HG03159 (cell line): ENCODE data around the gene RASL11A.
"Not testable (repeated sequence)": the region's sequence is repeated elsewhere in the genome, so short reads cannot be mapped to it uniquely, and the experiment has no call there.

Experiments
- ATAC-seq: cut with Tn5 transposase; IDR thresholded peaks from one replicate; pipeline ENCODE4 v1.9.1; 2021; ENCODE audit warnings: mild to moderate bottlenecking, moderate library complexity; ENCODE audit not compliant: unreplicated experiment

Gene RASL11A

DNA sequence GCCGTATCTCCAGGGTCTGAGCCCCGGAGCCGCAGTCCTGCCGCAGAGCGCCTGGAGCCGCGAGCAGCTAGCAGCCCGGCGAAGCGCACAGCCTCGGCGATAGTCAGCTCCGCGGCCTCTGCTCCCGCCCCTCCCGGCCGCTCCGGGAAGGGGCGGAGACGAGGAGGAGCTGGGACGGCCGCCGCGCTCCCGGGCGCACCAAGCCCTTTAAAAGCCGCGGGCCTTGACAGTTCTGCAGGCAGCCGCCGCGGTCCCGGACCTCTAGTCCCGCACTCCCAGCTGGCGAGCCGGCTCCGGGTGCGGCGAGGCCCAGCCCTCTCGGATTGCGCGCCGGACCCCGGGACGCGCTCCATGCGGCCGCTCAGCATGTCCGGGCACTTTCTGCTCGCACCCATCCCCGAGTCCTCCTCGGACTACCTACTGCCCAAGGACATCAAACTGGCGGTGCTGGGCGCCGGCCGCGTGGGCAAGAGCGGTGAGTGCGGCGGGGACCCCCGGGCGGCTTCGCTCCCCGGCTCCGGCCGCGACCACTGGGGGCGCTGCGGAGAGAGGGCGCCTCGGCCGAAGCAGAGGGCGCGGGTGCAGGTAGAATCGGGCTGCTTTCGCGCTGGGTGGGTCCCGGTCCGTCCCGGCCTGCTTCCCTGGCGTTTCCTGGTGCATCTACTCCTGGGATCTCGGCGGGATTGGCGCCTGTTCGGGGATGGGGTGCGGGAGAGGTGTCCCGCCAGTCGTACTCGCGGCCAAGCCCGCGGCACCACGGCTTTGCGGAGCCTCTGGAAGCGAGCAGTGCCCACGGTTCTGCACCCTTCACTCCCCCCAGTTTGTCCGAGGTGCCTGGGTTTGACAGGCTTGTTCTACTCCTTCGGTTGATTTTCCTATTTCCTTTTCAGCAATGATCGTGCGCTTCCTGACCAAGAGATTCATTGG lies at the start of gene RASL11A:
Gene RASL11A, plus strand, starts transcription at position 237 of the 927 bp plus-strand sequence. Its CDS starts 115 bp downstream, at position 352.
- ATAC-seq = peak; percentile 88

GRCh38 chr13:27222100-27222499 lies 48.5 kb upstream of the RASL11A start:
- not testable (repeated sequence) for ATAC-seq

- no peak for ATAC-seq
Measured at GRCh38 chr13:27226991-27227390, 43.6 kb upstream of the RASL11A start.

- no peak for ATAC-seq
Measured at GRCh38 chr13:27228131-27228530, 42.5 kb upstream of the RASL11A start.

DNA sequence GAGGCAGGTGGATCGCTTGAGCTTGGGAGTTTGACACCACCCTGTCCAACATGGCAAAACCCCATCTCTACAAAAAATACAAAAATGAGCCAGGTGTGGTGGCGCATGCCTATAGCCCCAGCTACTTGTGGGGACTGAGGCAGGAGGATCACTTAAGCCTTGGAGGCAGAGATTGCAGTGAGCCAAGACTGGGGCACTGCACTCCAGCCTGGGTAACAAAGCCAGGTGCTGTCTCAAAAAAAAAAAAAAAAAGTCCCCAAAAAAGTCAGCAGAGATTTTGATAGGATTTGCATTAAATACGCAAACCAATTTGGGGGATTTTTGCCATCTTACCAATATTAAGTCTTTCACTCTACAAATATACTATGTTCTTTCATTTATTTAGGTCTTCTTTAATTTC lies 41.0 kb upstream of the RASL11A start:
- ATAC-seq = no peak

GRCh38 chr13:27233964-27234363 lies 36.7 kb upstream of the RASL11A start:
- ATAC-seq = no peak

GRCh38 chr13:27236478-27236877 lies 34.2 kb upstream of the RASL11A start:
- ATAC-seq = no peak

- no peak for ATAC-seq
Measured at GRCh38 chr13:27242702-27243101, 27.9 kb upstream of the RASL11A start.

GRCh38 chr13:27245610-27246009 lies 25.0 kb upstream of the RASL11A start:
- no peak for ATAC-seq

- no peak for ATAC-seq
Measured at GRCh38 chr13:27250833-27251165, 19.8 kb upstream of the RASL11A start.

DNA sequence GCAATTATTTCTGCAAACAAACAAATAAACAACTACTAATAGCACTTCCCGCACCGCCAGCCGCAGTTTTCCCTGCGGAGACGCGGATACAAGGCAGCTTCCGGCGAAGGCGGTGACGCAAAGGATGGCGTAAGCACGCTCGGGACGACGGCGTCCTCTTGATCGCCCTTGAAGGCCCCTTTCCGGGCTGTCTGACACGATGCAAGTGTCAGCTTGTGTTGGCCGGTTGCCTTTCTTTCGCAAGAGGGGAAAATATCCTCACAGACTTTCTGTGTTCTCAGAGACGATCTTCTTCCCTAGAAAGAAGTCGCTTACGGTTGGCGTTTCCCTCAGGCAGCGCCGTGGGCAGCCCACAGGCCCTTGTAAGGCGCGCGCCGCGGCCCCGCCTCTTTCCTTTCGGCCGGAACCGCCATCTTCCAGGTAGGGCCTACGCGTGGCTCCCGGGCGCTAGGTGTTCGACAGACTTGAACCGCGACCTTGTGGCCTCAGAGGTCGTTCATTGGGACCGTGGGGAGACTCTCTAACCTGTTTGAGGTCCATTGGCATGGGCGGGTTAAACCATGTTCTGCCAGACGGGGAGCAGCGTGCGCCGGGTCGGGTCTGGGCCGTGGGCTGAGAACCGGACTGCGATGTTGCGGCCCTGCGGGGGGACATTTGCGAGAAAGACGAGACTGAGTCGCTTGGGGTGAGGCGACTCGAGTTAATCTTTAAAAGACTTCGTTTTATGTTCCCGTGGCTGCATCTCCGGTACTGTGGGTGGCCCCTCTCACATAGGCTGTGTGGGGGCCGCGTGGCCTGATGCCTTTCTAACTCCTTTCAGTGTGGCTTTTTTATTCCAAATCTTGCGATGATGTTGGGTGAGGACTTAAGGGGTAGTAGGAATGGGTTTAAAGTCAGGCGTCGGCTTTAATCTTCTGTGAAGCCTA lies 19.2 kb upstream of the RASL11A start, which contains the start of gene RPL21:
Gene RPL21, plus strand, starts transcription at position 393 of the 926 bp plus-strand sequence. CDS start 2,219 bp downstream, outside the sequence.
- peak; percentile 93 for ATAC-seq

- no peak for ATAC-seq
Measured at GRCh38 chr13:27252467-27252866, 18.2 kb upstream of the RASL11A start.

DNA sequence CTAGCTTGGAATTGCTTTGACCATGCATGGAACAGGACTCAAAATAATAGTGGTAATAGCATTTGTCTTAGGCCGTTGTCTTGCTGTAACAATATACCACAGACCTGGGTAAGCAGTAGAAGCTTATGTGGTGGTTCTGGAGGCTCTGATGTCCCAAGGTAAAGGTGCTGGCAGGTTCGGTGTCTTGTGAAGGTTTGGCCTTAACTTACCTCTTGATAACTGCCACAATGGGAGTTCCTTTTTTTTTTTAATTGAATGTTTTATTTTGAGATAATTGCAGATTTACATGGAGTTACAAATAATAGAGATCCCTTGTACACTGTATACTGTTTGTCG lies 13.4 kb upstream of the RASL11A start:
- ATAC-seq = no peak

DNA sequence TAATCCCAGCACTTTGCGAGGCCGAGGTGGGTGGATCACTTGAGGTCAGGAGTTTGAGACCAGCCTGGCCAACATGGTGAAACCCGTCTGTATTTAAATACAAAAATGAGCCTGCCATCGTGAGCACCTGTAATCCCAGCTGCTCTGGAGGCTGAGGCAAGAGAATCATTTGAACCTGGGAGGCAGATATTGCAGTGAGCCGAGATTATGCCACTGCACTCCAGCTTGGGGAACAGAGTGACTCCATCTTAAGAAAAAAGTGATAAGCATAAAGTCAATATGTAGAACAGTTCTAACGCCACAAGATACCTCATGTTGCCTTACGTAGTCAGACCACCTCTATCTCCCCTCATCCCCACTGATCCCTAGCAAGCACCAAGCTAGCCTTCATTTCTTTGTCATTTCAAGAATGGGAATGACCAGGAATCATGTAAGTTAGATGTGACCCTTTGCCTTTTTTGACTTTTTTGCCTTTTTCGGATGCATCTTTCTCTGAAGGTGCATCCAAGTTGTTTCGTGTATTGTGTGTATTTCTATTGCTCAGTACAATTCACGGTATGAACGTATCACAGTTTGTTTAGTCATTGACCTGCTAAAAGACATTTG lies 12.9 kb upstream of the RASL11A start:
- no peak for ATAC-seq

- no peak for ATAC-seq
Measured at GRCh38 chr13:27258637-27259386, 11.8 kb upstream of the RASL11A start.

DNA sequence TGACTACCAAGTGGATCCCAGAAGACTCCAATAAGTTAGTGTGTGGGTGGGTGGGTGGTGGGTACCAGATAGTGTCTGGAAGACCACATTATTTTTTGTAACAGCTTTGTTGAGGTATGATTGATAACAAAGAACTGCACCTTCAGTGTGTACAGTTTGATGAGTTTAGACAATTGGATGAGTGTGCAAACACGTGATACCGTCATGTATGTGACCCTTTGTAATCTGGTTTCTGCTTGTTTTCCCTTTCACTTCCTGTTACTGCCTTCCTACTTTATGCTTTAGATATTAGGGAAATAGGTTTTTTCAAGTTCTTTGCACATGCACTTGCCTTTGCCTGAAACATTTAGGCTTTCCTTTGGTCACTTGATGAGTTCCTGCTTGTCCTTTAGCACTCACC lies 10.8 kb upstream of the RASL11A start:
- ATAC-seq = peak; percentile 60

DNA sequence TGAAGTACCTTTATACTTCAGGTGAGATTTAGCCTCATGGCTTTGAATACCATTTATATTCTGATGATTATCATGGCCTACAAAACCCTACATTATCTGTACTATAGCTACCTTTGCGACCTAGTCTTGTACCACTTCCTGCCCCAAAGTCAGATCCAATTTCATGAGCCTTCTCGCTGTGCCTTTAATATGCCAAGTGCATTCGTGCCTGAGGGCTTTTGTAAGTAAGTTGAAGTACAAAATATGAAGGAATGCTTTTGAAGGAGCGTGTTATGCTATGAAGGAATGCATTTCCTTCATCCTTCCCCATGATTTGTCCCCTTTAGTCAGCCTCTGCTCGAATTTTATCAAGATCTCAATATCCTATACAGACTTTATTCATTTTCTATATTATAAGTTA lies 9.2 kb upstream of the RASL11A start:
- ATAC-seq = no peak

GRCh38 chr13:27263438-27263837 lies 7.2 kb upstream of the RASL11A start:
- no peak for ATAC-seq

DNA sequence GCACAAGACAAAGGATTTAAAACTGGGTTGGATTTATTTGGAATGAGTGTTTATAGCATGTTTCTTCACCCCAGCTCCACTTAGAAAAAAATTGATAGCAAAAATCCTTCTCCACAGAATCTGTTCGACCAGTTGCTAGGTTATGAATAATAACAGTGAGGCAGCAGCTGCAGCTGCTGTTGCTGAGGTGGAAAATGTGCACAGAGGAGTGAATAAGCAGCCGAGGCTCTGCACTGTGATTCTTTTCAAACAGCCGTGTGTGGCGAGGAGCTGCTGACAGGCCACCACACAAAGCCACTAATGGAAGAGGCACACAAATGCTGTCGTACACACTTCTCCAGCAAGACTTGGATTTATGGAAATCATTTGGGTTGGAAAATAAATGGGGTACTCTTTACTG lies 6.4 kb upstream of the RASL11A start:
- no peak for ATAC-seq

- ATAC-seq = no peak
Measured at GRCh38 chr13:27264648-27265047, 6.0 kb upstream of the RASL11A start.

GRCh38 chr13:27266917-27267316 lies 3.7 kb upstream of the RASL11A start:
- no peak for ATAC-seq
